IMR-90 (cell line): ENCODE data around the gene DDX24. TPM values are rescaled to one million over a fixed set of nuclear protein-coding genes. Genes with fewer than 3 reads are reported as not detected.

Experiments used
- ATAC-seq: fragments of 200-7000 bp; cut with Tn5 transposase; 2 replicates; pipeline ENCODE4 v1.9.1; 2020; ENCODE audit warnings: low read depth, mild to moderate bottlenecking, moderate library complexity
- BruUV-seq: library from RNA; stranded (reverse); fragments of 400-500 nt; replicated peaks from 2 replicates; lab custom pipeline; 2021; lab: Mats Ljungman, UMichigan
- CTCF ChIA-PET: fragments of 300-600 bp; formaldehyde crosslinking; extraction: SDS; loops from one replicate; lab custom pipeline; 2021; ENCODE audit warnings: antibody characterized with exemption; lab: Yijun Ruan, JAX
- POLR2A ChIA-PET: fragments of 300-600 bp; sonication (Branson Sonifier 250); formaldehyde crosslinking; loops from one replicate; lab custom pipeline; 2022; ENCODE audit warnings: antibody characterized with exemption; ENCODE audit not compliant: unreplicated experiment; lab: Charles Lee
- DNase-seq: peaks from one replicate; pipeline ENCODE4 v3.0.0; 2013
- H2AFZ ChIP-seq: replicated peaks from 2 replicates; pipeline ENCODE3; 2013; ENCODE audit warnings: low read length, mild to moderate bottlenecking; ENCODE audit not compliant: poor library complexity
- H2AK5ac ChIP-seq: 2 replicates; pipeline ENCODE4 v1.6.1; 2013; ENCODE audit warnings: low read depth, low read length, inconsistent platforms
- H2AK9ac ChIP-seq: replicated peaks from 2 replicates; pipeline ENCODE3; 2013; ENCODE audit warnings: mild to moderate bottlenecking, low read depth, low read length, moderate library complexity; ENCODE audit not compliant: poor library complexity
- H2BK120ac ChIP-seq: 2 replicates; pipeline ENCODE4 v1.6.1; 2013; ENCODE audit warnings: low read depth, low read length, inconsistent platforms
- H2BK15ac ChIP-seq: 3 replicates; pipeline ENCODE4 v1.6.1; 2013; ENCODE audit warnings: low read depth, low read length, inconsistent platforms
- H2BK20ac ChIP-seq: 2 replicates; pipeline ENCODE4 v1.6.1; 2013; ENCODE audit warnings: low read depth, mild to moderate bottlenecking, inconsistent platforms, low read length, moderate library complexity
- H2BK5ac ChIP-seq: 2 replicates; pipeline ENCODE4 v1.6.1; 2013; ENCODE audit warnings: mild to moderate bottlenecking, low read depth, low read length, inconsistent platforms; ENCODE audit not compliant: poor library complexity, severe bottlenecking
- H3K14ac ChIP-seq: replicated peaks from 2 replicates; pipeline ENCODE4 v1.6.1; 2013; ENCODE audit warnings: low read depth, low read length, inconsistent platforms
- H3K18ac ChIP-seq: 2 replicates; pipeline ENCODE4 v1.6.1; 2013; ENCODE audit warnings: low read depth, low read length, control low read depth
- H3K23ac ChIP-seq: 2 replicates; pipeline ENCODE4 v1.6.1; 2013; ENCODE audit warnings: low read depth, low read length, inconsistent platforms
- H3K27ac ChIP-seq: 2 replicates; pipeline ENCODE4 v1.5.1; 2013; ENCODE audit warnings: mild to moderate bottlenecking, control low read depth, low read length; ENCODE audit not compliant: insufficient read depth
- H3K27me3 ChIP-seq: 2 replicates; pipeline ENCODE4 v1.6.1; 2013; ENCODE audit warnings: low read length; ENCODE audit not compliant: control insufficient read depth, insufficient read depth
- H3K36me3 ChIP-seq: 2 replicates; pipeline ENCODE4 v1.6.1; 2013; ENCODE audit warnings: low read length, mixed read lengths; ENCODE audit not compliant: control insufficient read depth, insufficient read depth
- H3K4ac ChIP-seq: 2 replicates; pipeline ENCODE4 v1.6.1; 2013; ENCODE audit warnings: low read depth, low read length, inconsistent platforms
- H3K4me1 ChIP-seq: 2 replicates; pipeline ENCODE4 v1.6.1; 2013; ENCODE audit warnings: low read length, mixed read lengths; ENCODE audit not compliant: control insufficient read depth, insufficient read depth
- H3K4me2 ChIP-seq: 2 replicates; pipeline ENCODE4 v1.6.1; 2013; ENCODE audit warnings: low read depth, mild to moderate bottlenecking, control low read depth, low read length, moderate library complexity
- H3K4me3 ChIP-seq: 2 replicates; pipeline ENCODE4 v1.5.1; 2013; ENCODE audit warnings: low read depth, mild to moderate bottlenecking, control low read depth, low read length, moderate library complexity; ENCODE audit not compliant: insufficient read depth
- H3K56ac ChIP-seq: 2 replicates; pipeline ENCODE4 v1.6.1; 2013; ENCODE audit warnings: low read length, inconsistent platforms; ENCODE audit not compliant: insufficient read depth; ENCODE audit errors: extremely low read depth
- H3K79me1 ChIP-seq, 2 experiments: 2 replicates each; pipeline ENCODE4 v1.6.1; 2013; ENCODE audit warnings: low read length in 2 of 2, inconsistent platforms in 1 of 2, low read depth in 1 of 2
- H3K9ac ChIP-seq: 2 replicates; pipeline ENCODE4 v1.6.1; 2013; ENCODE audit warnings: low read depth, low read length, control low read depth
- H3K9me1 ChIP-seq: 2 replicates; pipeline ENCODE4 v1.6.1; 2013; ENCODE audit warnings: low read length, inconsistent platforms; ENCODE audit not compliant: insufficient read depth
- H3K9me3 ChIP-seq: 2 replicates; pipeline ENCODE4 v1.6.1; 2013; ENCODE audit warnings: low read length; ENCODE audit not compliant: control insufficient read depth, insufficient read depth
- H4K20me1 ChIP-seq: 2 replicates; pipeline ENCODE4 v1.6.1; 2013; ENCODE audit warnings: low read length, inconsistent platforms; ENCODE audit not compliant: insufficient read depth
- H4K5ac ChIP-seq: 2 replicates; pipeline ENCODE4 v1.6.1; 2013; ENCODE audit warnings: mild to moderate bottlenecking, low read depth, low read length, control low read depth
- H4K8ac ChIP-seq, 2 experiments: 2 replicates each; pipeline ENCODE4 v1.6.1; 2013; ENCODE audit warnings: low read depth in 2 of 2, low read length in 2 of 2, control low read depth in 1 of 2, inconsistent platforms in 1 of 2
- H4K91ac ChIP-seq: 2 replicates; pipeline ENCODE4 v1.6.1; 2013; ENCODE audit warnings: low read depth, low read length, inconsistent platforms; ENCODE audit not compliant: insufficient read depth
- BHLHE40 ChIP-seq: fragments of 150-350 bp; IDR thresholded peaks from 2 replicates; pipeline ENCODE4 v1.6.1; 2016; ENCODE audit warnings: mild to moderate bottlenecking, low read depth, low read length
- CEBPB ChIP-seq: IDR thresholded peaks from 2 replicates; pipeline ENCODE4 v1.6.1; 2012; ENCODE audit warnings: low read depth, low read length, improper control_type of control experiment
- CTCF ChIP-seq: conservative IDR thresholded peaks from 2 replicates; pipeline ENCODE4 v1.5.1; 2012; ENCODE audit warnings: mild to moderate bottlenecking, low read depth, low read length, improper control_type of control experiment
- ELK1 ChIP-seq: fragments of 150-350 bp; IDR thresholded peaks from 2 replicates; pipeline ENCODE4 v1.6.1; 2016; ENCODE audit warnings: low read depth, mild to moderate bottlenecking, low read length, moderate library complexity, borderline replicate concordance
- FOS ChIP-seq: fragments of 150-350 bp; IDR thresholded peaks from 2 replicates; pipeline ENCODE4 v1.6.1; 2016; ENCODE audit warnings: low read depth, low read length
- MXI1 ChIP-seq: IDR thresholded peaks from 2 replicates; pipeline ENCODE4 v1.6.1; 2012; ENCODE audit warnings: low read depth, mild to moderate bottlenecking, low read length, moderate library complexity, borderline replicate concordance
- NFE2L2 ChIP-seq: fragments of 150-350 bp; IDR thresholded peaks from 2 replicates; pipeline ENCODE4 v1.6.1; 2016; ENCODE audit warnings: low read depth, mild to moderate bottlenecking, low read length
- POLR2A ChIP-seq: IDR thresholded peaks from 2 replicates; pipeline ENCODE4 v1.6.1; 2012; ENCODE audit warnings: mild to moderate bottlenecking, low read depth, low read length
- RAD21 ChIP-seq: IDR thresholded peaks from 2 replicates; pipeline ENCODE4 v1.6.1; 2012; ENCODE audit warnings: low read length, improper control_type of control experiment
- RFX5 ChIP-seq: IDR thresholded peaks from 2 replicates; pipeline ENCODE4 v1.8.0; 2012; ENCODE audit warnings: low read depth, mild to moderate bottlenecking, low read length, moderate library complexity
- SMC3 ChIP-seq: fragments of 150-350 bp; IDR thresholded peaks from 2 replicates; pipeline ENCODE4 v1.6.1; 2016; ENCODE audit warnings: low read depth, mild to moderate bottlenecking, antibody characterized with exemption, low read length, moderate library complexity
- WGBS, 2 experiments: methylation state at CpG; one replicate each; pipeline versions ENCODE4 v1.1.5 to v1.1.7; 2013; ENCODE audit warnings: missing lambda C conversion rate in 2 of 2; ENCODE audit not compliant: insufficient read length in 1 of 2; ENCODE audit errors: extremely low coverage in 2 of 2; 5-methylcytosine and 5-hydroxymethylcytosine counted together
- dilution Hi-C: fragments of 300-500 bp; cut with HindIII; formaldehyde crosslinking; loops from one replicate; pipeline ENCODE4 v1.14.3; 2018; ENCODE audit warnings: low sequenced_read_pairs; ENCODE audit not compliant: unreplicated experiment
- in situ Hi-C: fragments of 300-500 bp; cut with MboI; formaldehyde crosslinking; loops from 3 replicates; pipeline ENCODE4 v1.14.3; 2019; ENCODE audit warnings: low sequenced_read_pairs, inconsistent platforms, mixed read lengths
- intact Hi-C: fragments of 100-400 bp; cut with micrococcal nuclease; formaldehyde crosslinking; loops from 2 replicates; pipeline ENCODE4 v1.10.0; 2022
- polyA plus RNA-seq, 3 experiments: library from polyadenylated mRNA; depleted of rRNA; stranded (reverse); fragments of >200 nt; gene quantifications; 2 replicates each; pipeline ENCODE4 v1.2.3, GENCODE V29; 2012; ENCODE audit warnings: low replicate concordance in 1 of 3
- total RNA-seq: library from RNA; depleted of rRNA; stranded (reverse); fragments of >200 nt; gene quantifications from 2 replicates; pipeline ENCODE4 v1.2.3, GENCODE V29; 2012

The DDX24 gene
- total and polyA plus RNA-seq, 2 of the 4 experiments (the other 2 are of a cell fraction), result 134 to 155 TPM

DNA sequence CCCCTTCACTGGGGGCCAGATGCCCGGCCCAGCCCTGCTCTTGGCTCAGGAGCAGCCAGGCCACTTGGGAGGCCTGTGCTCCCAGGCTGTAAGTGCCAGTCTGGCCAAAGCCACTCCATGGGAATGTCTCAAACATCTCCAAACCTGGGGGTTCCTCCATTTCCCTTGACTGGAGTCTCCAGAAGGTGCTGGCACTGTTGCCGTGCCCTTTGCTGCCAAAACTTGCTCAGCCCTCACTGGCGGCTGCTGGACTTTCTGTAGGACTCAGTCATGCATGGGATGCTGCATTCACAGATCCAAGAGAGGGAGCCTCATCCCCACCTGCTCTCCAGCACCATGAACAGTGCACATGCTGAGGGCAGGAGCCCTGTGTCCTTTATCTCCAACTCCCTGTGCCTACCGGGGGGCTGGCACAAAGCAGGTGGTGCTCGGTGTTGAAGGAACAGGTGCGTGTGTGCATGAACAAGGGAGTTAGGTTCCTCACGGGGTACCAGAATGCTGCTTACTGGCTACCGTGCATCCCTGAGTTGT, 64.5 kb downstream of the DDX24 start:
- no peak overlapping the region for H2BK20ac ChIP-seq
- H3K27ac ChIP-seq, result no peak overlapping the region
- ATAC-seq, result no peak
- intact Hi-C loops, result no loop called here
- H3K9ac ChIP-seq, result no peak overlapping the region
- DNase-seq, result no peak
- H4K5ac ChIP-seq, result no peak overlapping the region
- no peak for TF ChIP-seq CTCF
- TF ChIP-seq RAD21, result no peak
- no peak for TF ChIP-seq ELK1
- TF ChIP-seq NFE2L2, result no peak
- no peak for TF ChIP-seq BHLHE40
- TF ChIP-seq MXI1, result no peak
- TF ChIP-seq RFX5, result no peak
- TF ChIP-seq POLR2A, result no peak
- no peak for TF ChIP-seq FOS
- no peak for TF ChIP-seq CEBPB
- TF ChIP-seq SMC3, result no peak
- no peak overlapping the region for H3K14ac ChIP-seq
- H2BK5ac ChIP-seq, result no peak overlapping the region
- no peak overlapping the region for H2AK5ac ChIP-seq
- ChIA-PET CTCF (interaction anchor here (0.6 to 1.7 kb wide), 2 partner anchors 10 to 77 kb away, joined by 3 to 4 read pairs; no protein-coding TSS in a partner anchor), POLR2A (interaction anchor here (0.5 kb wide), 1 partner anchor 72 kb away, joined by 9 read pairs; no protein-coding TSS in a partner anchor)
- H2AFZ ChIP-seq, result no peak overlapping the region
- H3K56ac ChIP-seq, result no peak overlapping the region
- no peaks in the 10 kb centered on the region for H4K20me1 ChIP-seq
- H3K4ac ChIP-seq, result no peak overlapping the region
- no peak overlapping the region for H2BK15ac ChIP-seq
- H3K27me3 ChIP-seq, result peaks cover 33% of the 10 kb centered on the region
- H2AK9ac ChIP-seq, result no peak overlapping the region
- no peak overlapping the region for H3K23ac ChIP-seq
- no peak overlapping the region for H3K18ac ChIP-seq
- no peak overlapping the region for H3K4me3 ChIP-seq
- WGBS, 2 experiments, result 38% methylated on average over 2 of the region's 8 CpGs; no CpG with 5 or more reads in 1 of the 2 experiments
- H3K36me3 ChIP-seq, result no peaks in the 10 kb centered on the region
- no peaks in the 10 kb centered on the region for H3K9me3 ChIP-seq
- no peak overlapping the region for H4K8ac ChIP-seq
- H3K79me1 ChIP-seq, result no peaks in the 10 kb centered on the region
- H3K4me1 ChIP-seq, result no peaks in the 10 kb centered on the region
- no peak overlapping the region for H3K4me2 ChIP-seq
- no peaks in the 10 kb centered on the region for H3K9me1 ChIP-seq
- BruUV-seq, result no TSS peak
- H2BK120ac ChIP-seq, result no peak overlapping the region
- no peak overlapping the region for H4K91ac ChIP-seq
- dilution Hi-C loops, result no loop called here
- in situ Hi-C loops, result no loop called here
